Caco-2 (cell line): ENCODE measurements around the gene SLC32A1. TPM values are rescaled to one million over a fixed set of nuclear protein-coding genes. Genes with fewer than 3 reads are reported as not detected.

Source experiments
- BruUV-seq: library from RNA; stranded (reverse); fragments of 400-500 nt; replicated peaks from 2 replicates; lab custom pipeline; 2021; lab: Mats Ljungman, UMichigan
- CTCF ChIA-PET: fragments of 300-600 bp; sonication (Branson Sonifier 250); formaldehyde crosslinking; loops from one replicate; lab custom pipeline; 2022; ENCODE audit warnings: antibody characterized with exemption; lab: Charles Lee
- POLR2A ChIA-PET: fragments of 300-600 bp; sonication (Branson Sonifier 250); formaldehyde crosslinking; loops from one replicate; lab custom pipeline; 2022; ENCODE audit warnings: antibody characterized with exemption; lab: Charles Lee
- DNase-seq, 2 experiments: peaks; one replicate each; pipeline versions ENCODE4 v3.0.0 to v3.0.0-alpha.2; 2020 to 2022
- H3K27me3 ChIP-seq: replicated peaks from 2 replicates; pipeline ENCODE4 v1.6.0; 2011; ENCODE audit warnings: low read length; ENCODE audit not compliant: control insufficient read depth, insufficient read depth
- H3K36me3 ChIP-seq: 2 replicates; pipeline ENCODE4 v1.5.1; 2011; ENCODE audit warnings: low read length; ENCODE audit not compliant: control insufficient read depth, insufficient read depth
- H3K4me1 ChIP-seq: fragments of 250-450 bp; sonication (Bioruptor Pico); 2 replicates; pipeline ENCODE4 v1.5.1; 2020; ENCODE audit warnings: mild to moderate bottlenecking
- H3K4me3 ChIP-seq: 2 replicates; pipeline ENCODE4 v1.5.1; 2011; ENCODE audit warnings: low read depth, mild to moderate bottlenecking, control low read depth, low read length
- H3K9me3 ChIP-seq: fragments of 250-450 bp; sonication (Bioruptor Pico); 2 replicates; pipeline ENCODE4 v1.5.1; 2020; ENCODE audit warnings: mild to moderate bottlenecking, moderate library complexity
- H3K27ac Mint-ChIP-seq: one replicate; pipeline ENCODE4 v1.8.0; 2022; ENCODE audit warnings: mixed read lengths; ENCODE audit not compliant: unreplicated experiment
- H3K27me3 Mint-ChIP-seq: one replicate; pipeline ENCODE4 v1.8.0; 2022; ENCODE audit warnings: mixed read lengths; ENCODE audit not compliant: insufficient read depth, unreplicated experiment
- H3K36me3 Mint-ChIP-seq: one replicate; pipeline ENCODE4 v1.8.0; 2022; ENCODE audit warnings: mild to moderate bottlenecking, mixed read lengths; ENCODE audit not compliant: insufficient read depth, unreplicated experiment
- H3K4me1 Mint-ChIP-seq: one replicate; pipeline ENCODE4 v1.8.0; 2022; ENCODE audit warnings: low read depth, mixed read lengths; ENCODE audit not compliant: unreplicated experiment
- H3K4me3 Mint-ChIP-seq: one replicate; pipeline ENCODE4 v1.8.0; 2022; ENCODE audit warnings: mild to moderate bottlenecking, moderate library complexity, mixed read lengths; ENCODE audit not compliant: unreplicated experiment
- H3K9me3 Mint-ChIP-seq: one replicate; pipeline ENCODE4 v1.8.0; 2022; ENCODE audit warnings: mixed read lengths; ENCODE audit not compliant: unreplicated experiment
- CTCF ChIP-seq, 2 experiments: fragments of 200-600 bp in 1 of 2; IDR thresholded peaks; 1 replicate in 1 of 2; 2 replicates in 1 of 2; pipeline versions ENCODE4 v1.5.1 to v1.8.0; 2011 to 2022; ENCODE audit warnings: antibody characterized with exemption in 1 of 2, control low read depth in 1 of 2, inconsistent platforms in 1 of 2, low read depth in 1 of 2, low read length in 1 of 2, mild to moderate bottlenecking in 1 of 2, moderate library complexity in 1 of 2; ENCODE audit not compliant: insufficient read depth in 1 of 2, severe bottlenecking in 1 of 2, unreplicated experiment in 1 of 2
- intact Hi-C: fragments of 100-400 bp; cut with micrococcal nuclease; formaldehyde crosslinking; loops from one replicate; pipeline ENCODE4 v1.10.0; 2022; ENCODE audit not compliant: unreplicated experiment
- total RNA-seq: library from RNA; stranded (reverse); gene quantifications from 2 replicates; pipeline ENCODE4 v1.2.3, GENCODE V29; 2022

SLC32A1 gene
- total RNA-seq, 1 experiment from 2014 or later = not detected

- ChIA-PET POLR2A (no interaction called here), CTCF (interaction anchor here (0.6 kb wide), 1 partner anchor 86 kb away, joined by 3 read pairs; no protein-coding TSS in a partner anchor)
- peaks cover 8% of the 10 kb centered on the region for H3K27me3 ChIP-seq
- no peaks in the 10 kb centered on the region for H3K36me3 ChIP-seq
- no peak overlapping the region for H3K27ac Mint-ChIP-seq
- H3K4me3 ChIP-seq = no peak overlapping the region
- no peak for DNase-seq
- peaks cover 2% of the 10 kb centered on the region; the same call in 1 of the 2 replicates for H3K9me3 ChIP-seq
- peaks cover 61% of the 10 kb centered on the region for H3K27me3 Mint-ChIP-seq
- TF ChIP-seq CTCF (IDR thresholded peaks at IDR 0.05; ENCODE audit: insufficient read depth in 1 of 2, low read depth in 1 of 2, low read length in 1 of 2, severe bottlenecking in 1 of 2, unreplicated experiment in 1 of 2) = no peak
- no TSS peak for BruUV-seq
- H3K4me1 Mint-ChIP-seq = peaks cover 12% of the 10 kb centered on the region
- H3K9me3 Mint-ChIP-seq = no peaks in the 10 kb centered on the region
- H3K4me3 Mint-ChIP-seq = no peak overlapping the region
- H3K4me1 ChIP-seq = peaks cover 17% of the 10 kb centered on the region
- intact Hi-C loops = no loop called here
- H3K36me3 Mint-ChIP-seq = no peaks in the 10 kb centered on the region
Measured at GRCh38 chr20:38728911-38729642, 4.8 kb downstream of the SLC32A1 start.

GRCh38 chr20:38729767-38730166 lies 5.5 kb downstream of the SLC32A1 start:
- no TSS peak for BruUV-seq
- CTCF ChIA-PET = interaction anchor here (0.6 kb wide), 1 partner anchor 87 kb away, joined by 3 read pairs; no protein-coding TSS in a partner anchor
- Mint-ChIP-seq H3K4me1 (peaks cover 12% of the 10 kb centered on the region), H3K9me3 (no peaks in the 10 kb centered on the region), H3K27me3 (peaks cover 64% of the 10 kb centered on the region), H3K27ac (no peak overlapping the region), H3K4me3 (peak overlapping the region; percentile 69), H3K36me3 (no peaks in the 10 kb centered on the region)
- Histone ChIP-seq H3K27me3 (peaks cover 8% of the 10 kb centered on the region), H3K36me3 (no peaks in the 10 kb centered on the region), H3K4me1 (peaks cover 17% of the 10 kb centered on the region), H3K9me3 (peaks cover 2% of the 10 kb centered on the region; the same call in 1 of the 2 replicates), H3K4me3 (no peak overlapping the region)
- POLR2A ChIA-PET = no interaction called here
- DNase-seq = no peak
- intact Hi-C loops = loop anchor here (2.0 kb wide), 1 partner anchor 71 kb away; no protein-coding TSS in a partner anchor
- no peak for TF ChIP-seq CTCF (IDR thresholded peaks at IDR 0.05; ENCODE audit: insufficient read depth in 1 of 2, low read depth in 1 of 2, low read length in 1 of 2, severe bottlenecking in 1 of 2, unreplicated experiment in 1 of 2)

GRCh38 chr20:38730167-38730988 lies 6.1 kb downstream of the SLC32A1 start:
- no peaks in the 10 kb centered on the region for H3K36me3 Mint-ChIP-seq
- Histone ChIP-seq H3K4me1 (peaks cover 17% of the 10 kb centered on the region), H3K36me3 (no peaks in the 10 kb centered on the region), H3K9me3 (peaks cover 2% of the 10 kb centered on the region; the same call in 1 of the 2 replicates), H3K4me3 (no peak overlapping the region), H3K27me3 (peaks cover 9% of the 10 kb centered on the region)
- H3K27me3 Mint-ChIP-seq = peaks cover 65% of the 10 kb centered on the region
- ChIA-PET CTCF (interaction anchor here (0.6 to 2.3 kb wide), 5 partner anchors 10 to 1144 kb away, joined by 3 to 7 read pairs (median 3); no protein-coding TSS in a partner anchor), POLR2A (no interaction called here)
- peak overlapping the region; percentile 69 for H3K4me3 Mint-ChIP-seq
- H3K27ac Mint-ChIP-seq = no peak overlapping the region
- no peaks in the 10 kb centered on the region for H3K9me3 Mint-ChIP-seq
- intact Hi-C loops = loop anchor here (2.0 kb wide), 1 partner anchor 72 kb away; no protein-coding TSS in a partner anchor
- no peak for DNase-seq
- H3K4me1 Mint-ChIP-seq = peaks cover 12% of the 10 kb centered on the region
- BruUV-seq = no TSS peak
- TF ChIP-seq CTCF (IDR thresholded peaks at IDR 0.05; ENCODE audit: insufficient read depth in 1 of 2, low read depth in 1 of 2, low read length in 1 of 2, severe bottlenecking in 1 of 2, unreplicated experiment in 1 of 2) = no peak
